GM19463 (cell line): ENCODE data around the gene ANO4.
"Not testable (repeated sequence)": the region's sequence is repeated elsewhere in the genome, so short reads cannot be mapped to it uniquely, and the experiment has no call there.

Experiments used
- ATAC-seq: cut with Tn5 transposase; IDR thresholded peaks from one replicate; pipeline ENCODE4 v1.9.1; 2021; ENCODE audit warnings: mild to moderate bottlenecking, moderate library complexity; ENCODE audit not compliant: unreplicated experiment

Gene ANO4

DNA sequence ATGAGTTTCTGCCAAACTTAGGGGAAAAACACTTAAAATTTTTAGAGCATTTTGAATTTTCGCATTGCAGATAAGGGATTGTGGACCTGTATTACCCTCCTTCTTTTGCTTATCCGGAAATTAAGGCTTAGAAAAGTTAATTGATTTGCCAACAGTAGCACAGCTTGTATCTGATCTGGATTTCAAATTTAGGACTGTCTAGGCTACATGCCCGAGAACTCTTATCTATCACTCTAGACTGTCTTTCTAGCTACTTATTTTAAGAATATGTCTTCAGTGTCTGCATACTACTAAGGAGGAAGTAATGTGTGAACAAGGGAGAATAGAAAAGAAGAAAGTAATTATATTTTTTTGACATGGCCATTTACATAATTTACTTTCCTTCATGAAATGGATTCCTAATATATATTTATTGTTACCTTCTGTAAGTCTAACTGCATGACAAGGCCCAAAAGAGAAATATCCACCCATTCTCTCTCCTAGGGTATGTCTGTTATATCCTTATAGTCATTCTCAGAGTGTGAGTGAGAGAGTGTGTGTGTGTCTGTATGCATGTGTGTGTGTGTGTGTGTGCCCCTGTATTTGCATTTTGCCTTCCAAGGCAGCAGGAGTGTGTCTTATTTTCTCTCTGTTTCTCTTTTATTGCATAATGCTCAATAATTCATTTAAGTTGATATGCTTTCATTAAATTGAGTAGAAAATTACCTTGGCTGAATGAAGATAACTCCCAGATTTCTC lies 283.4 kb downstream of the ANO4 start:
- ATAC-seq: no peak

DNA sequence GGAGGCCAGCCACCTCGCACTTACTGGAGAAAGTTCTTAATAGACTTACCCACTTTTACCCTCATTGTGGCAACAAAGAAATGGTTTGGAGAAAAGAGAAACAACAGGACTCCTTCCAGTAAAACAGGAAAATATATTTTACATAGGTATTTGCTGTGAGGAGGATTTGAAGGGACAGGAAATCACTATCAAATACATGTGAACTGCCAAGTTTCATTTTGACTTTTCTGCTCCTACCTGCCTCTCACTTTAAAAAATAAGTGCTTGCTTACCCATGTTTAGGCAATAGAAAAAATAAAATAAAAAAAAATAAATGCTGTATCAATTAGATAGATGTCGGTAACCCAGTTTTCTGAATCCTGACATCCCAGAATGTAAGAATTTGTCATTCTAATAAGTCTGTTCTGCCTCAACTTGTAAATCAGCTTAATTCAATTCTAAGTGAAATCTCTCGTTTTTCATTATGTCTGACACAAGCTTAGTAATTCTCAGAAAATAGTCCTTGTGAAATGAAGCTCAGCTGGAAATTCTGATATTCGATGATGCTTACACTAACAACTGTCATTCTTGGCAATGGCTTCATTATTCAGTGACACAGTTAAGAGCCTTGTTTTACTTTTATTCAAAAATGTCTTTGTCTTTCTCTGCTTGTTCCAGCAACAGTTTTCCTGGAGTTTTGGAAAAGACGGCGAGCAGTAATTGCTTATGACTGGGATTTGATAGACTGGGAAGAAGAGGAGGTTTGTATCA lies 284.1 kb downstream of the ANO4 start:
- no peak for ATAC-seq

DNA sequence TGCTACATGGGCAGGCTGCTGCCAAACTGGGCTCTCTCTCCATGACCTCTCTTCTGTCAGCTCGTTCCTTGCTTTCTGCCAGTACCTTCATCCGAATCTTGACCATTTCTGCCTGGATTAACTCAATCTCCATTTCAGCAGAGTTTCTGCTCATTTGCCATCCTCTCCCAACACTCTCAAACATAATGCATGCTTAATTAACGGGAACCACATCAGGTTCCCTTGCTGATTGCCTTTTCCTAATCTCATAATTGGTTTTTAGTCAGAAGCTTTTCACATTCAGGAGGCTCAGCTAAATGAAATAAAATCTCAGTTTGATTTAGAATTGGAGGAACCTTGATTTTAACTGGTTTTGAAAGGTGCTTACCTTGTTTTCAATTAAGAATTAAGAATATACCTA lies 288.1 kb downstream of the ANO4 start:
- no peak for ATAC-seq

DNA sequence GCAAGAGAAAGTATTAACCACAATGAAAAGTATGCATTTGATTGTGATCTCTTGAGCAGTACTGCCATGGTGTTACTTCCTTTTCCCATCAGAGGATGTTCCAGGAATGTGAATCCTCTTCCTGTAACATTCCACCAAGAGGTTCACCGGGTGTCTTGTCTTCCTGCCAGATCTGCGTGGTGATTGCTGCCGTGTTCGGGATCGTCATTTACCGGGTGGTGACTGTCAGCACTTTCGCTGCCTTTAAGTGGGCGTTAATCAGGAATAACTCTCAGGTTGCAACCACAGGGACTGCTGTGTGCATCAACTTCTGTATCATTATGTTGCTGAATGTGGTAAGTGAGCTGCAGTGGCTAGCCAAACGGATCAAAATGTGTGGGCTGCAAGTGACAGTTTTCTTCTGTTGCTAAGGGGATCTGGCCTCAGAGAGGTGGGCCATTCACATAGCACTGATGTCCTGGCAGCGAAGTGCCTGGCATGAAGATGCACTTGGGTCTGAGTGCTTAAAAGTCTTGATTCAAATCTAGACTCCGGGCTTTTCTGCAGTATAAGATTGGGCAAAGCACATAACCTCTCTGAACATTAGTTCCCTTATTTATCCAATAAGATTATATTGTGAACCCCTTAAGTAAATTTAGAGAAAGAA lies 292.0 kb downstream of the ANO4 start:
- ATAC-seq: no peak

DNA sequence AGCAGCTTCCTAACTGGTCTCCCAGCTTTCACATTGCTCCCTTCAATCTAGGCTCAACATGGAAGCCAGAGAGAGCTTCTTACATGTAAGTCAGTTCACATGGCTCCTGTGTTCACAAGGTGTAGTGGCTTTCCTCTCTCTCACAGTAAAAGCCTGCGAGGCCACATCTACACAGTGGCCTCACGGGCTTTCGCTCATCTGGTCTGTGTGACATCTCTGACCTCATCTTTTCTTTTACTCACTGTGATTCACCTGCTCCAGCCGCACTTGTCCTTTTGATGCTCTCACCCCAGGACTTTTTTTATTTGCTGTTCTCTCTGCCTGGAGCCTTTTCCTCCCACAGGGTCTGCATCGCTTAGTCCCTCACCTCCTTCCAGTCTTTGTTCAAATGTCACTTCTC lies 293.3 kb downstream of the ANO4 start:
- ATAC-seq: no peak

DNA sequence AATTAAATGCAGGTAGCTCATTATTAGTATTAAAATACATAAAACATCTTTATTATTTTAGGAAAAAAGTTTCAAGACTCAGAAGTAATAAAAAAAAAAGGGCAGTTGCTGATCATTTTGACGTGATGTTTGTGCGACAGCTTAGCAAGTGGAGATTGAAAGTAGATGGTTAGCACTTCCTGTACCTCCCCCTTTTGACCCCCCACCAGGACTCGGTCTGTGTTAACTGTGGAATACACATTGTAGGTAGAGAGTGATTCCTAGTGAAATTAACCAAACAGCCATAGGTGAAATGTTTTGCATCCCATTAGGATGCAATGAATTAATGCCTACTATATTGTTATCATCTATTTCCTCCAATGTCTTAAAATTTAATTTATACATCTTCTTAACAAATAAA lies 294.7 kb downstream of the ANO4 start:
- ATAC-seq: no peak

DNA sequence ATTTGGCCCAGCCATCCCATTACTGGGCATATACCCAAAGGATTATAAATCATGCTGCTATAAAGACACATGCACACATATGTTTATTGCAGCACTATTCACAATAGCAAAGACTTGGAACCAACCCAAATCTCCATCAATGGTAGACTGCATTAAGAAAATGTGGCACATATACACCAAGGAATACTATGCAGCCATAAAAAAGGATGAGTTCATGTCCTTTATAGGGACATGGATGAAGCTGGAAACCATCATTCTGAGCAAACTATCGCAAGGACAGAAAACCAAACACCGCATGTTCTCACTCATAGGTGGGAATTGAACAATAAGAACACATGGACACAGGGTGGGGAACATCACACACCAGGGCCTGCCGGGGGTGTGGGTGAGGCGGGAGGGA lies 295.6 kb downstream of the ANO4 start:
- not testable (repeated sequence) for ATAC-seq

DNA sequence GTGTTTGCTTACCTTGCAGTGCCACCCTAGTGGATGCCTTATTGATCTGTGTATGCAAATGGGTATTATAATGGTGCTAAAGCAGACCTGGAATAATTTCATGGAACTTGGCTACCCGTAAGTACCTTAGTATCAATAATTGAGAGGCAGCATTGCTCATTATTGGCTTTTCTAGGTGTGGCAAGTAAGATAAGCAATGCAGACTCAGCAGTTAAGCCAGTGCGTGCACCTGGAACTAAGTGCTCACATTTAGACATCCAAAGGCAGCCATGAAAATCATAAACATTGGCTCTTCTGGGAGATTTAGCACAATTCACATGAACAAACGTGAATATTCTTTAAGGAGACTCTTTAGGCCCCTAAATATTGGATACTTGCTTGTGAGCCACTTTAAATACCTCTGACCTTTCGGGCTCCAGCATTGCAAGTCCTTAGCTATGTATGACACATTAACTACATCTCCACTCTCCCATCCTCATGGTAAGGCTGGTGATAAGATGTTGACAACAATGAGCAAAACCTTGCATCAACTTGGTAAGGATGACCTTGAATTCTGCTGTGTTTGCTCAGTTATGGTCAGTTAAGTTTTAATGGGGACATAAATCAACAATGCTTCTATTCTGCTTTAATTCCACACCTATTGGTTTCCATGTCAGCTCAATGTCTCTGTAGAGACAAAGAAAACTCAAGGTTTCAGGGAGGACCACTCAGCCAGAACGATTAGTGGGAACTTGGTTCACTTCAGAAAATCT lies 303.4 kb downstream of the ANO4 start:
- no peak for ATAC-seq

DNA sequence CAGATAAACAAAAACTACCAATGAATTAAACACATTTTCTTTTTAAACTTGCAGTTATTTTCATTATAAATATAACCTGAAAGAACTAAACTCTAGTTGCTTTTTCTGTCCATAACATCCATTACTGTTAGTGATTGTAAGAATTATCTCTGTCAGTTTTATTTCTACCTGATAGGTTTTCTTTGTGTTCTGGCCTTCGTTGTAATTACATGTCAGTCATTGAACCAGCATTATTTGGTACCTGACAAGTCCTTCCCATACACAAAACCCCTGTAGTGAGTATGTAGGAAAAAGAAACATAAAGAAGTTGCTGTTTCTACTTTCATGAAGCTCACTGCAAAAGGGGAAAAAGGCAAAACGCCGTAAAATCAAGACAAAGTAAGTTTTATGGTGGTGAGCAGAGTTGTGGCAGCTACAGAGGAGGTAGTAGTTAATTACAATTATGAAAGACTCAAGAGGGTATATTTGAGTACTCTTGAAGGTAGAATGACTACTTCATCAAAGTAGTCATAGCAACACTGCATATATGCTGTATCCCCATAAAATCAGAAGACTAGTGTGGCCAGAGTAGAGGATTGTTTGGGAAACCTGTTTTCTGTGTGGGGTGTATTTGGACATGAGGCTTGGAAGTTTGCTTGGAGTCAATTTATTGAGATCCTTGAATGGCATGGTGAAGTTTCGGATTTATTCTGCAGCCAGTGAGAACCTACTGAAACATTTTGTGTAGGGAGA lies 312.6 kb downstream of the ANO4 start:
- ATAC-seq: no peak

DNA sequence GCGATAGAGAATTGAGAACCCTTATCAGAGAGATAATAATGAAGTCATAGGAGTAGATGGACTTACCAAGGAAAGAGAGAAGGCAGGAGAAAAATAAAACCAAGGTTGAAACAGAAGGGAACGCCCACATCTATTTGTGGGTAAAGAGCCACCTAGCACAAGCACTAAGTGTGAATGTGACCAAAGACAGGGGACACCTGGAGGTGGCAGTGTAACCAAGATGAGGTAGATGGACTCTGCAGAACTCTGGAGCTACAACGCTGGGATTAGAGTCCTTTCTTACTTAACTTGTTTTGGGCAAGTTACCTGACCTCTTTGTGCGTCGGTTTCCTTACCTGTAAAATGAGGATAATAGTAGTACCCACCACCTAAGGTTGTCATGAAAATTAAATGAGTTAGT lies 313.6 kb downstream of the ANO4 start:
- no peak for ATAC-seq

DNA sequence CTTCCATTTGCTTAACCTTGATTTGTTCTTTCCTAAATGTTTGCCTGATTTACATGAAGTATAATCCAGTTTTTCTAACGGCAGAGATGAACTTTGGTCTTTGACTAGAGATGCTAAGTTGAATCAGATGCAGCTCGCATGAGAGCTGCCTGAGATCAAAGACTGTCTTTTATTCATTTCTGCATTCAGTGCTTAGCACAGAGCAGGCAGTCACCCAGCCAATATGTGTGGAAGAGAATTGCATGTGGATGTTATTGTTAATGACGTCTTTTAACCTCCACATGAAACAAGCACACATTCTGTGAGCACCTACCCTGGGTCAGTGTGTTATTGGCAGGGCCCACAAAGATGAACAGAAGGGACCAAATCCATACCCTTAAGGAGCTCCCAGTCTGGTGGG lies 316.3 kb downstream of the ANO4 start:
- no peak for ATAC-seq

DNA sequence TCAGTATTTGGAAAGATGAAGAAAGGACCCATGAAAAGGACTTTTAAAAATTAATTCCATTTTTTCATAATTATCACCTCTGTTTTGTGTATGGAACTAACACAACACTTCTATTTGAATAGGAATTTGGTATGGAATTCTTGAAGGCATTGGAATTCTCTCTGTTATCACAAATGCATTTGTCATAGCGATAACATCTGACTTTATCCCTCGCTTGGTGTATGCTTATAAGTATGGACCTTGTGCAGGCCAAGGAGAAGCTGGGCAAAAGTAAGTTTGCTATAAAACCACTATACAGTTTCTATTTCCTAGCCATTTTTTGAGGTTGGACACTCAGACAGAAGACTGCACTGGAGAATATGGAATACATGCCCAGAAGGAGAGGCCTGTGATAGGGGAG lies 316.9 kb downstream of the ANO4 start:
- ATAC-seq: no peak

DNA sequence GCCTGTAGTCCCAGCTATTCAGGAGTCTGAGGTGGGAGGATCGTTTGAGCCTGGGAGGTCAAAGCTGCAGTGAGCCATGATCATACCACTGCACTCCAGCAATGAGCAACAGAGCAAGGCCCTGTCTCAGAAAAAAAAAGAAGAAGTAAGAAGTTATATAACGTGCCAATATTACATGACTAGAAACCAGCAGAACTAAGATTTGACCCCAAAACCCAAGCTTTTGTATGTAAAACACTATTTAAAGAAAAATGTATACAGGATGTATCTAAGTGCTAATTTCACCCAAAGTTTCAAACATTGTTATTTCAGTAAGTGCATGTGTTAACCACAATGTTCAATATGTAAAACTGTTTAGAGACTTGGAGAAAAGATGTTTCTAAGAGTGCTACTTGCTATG lies 320.8 kb downstream of the ANO4 start:
- no peak for ATAC-seq

DNA sequence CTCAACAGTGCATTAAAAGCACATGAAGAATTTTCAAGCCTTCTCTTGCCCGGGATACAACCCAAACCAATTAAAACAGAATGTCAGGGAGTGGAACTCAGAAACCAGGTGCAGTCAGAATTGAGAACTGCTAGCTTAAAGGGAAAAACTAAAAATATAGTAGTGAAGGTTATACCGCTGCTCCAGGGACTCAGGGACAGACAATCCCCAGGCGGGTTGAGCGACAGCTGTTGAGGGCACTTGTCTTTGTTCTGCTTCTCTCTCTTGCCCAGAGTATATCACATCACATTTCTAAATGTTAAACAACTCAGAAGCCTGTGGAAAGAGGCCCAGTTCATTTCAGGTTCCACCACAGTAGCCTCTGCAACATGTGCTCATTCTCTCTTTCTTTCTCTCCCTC lies 322.3 kb downstream of the ANO4 start:
- no peak for ATAC-seq

DNA sequence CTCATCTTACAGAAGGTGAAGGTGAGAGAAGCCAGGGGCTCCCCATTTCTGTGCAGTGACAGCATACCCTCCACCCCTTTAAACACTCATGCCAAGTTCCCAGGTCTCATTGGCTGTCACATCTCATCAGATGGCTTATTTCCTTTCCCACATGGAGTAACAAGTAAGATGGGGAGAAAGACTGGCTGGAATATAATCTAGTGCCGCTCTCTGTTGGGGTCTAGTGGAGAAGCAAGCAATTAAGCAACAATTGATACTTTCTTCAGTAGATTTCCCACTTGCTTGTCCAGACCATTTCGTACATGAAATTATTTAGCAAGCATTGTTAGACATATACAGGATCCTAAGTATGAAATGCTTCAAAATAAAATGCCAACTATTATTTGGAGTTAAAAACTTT lies 323.3 kb downstream of the ANO4 start:
- no peak for ATAC-seq

DNA sequence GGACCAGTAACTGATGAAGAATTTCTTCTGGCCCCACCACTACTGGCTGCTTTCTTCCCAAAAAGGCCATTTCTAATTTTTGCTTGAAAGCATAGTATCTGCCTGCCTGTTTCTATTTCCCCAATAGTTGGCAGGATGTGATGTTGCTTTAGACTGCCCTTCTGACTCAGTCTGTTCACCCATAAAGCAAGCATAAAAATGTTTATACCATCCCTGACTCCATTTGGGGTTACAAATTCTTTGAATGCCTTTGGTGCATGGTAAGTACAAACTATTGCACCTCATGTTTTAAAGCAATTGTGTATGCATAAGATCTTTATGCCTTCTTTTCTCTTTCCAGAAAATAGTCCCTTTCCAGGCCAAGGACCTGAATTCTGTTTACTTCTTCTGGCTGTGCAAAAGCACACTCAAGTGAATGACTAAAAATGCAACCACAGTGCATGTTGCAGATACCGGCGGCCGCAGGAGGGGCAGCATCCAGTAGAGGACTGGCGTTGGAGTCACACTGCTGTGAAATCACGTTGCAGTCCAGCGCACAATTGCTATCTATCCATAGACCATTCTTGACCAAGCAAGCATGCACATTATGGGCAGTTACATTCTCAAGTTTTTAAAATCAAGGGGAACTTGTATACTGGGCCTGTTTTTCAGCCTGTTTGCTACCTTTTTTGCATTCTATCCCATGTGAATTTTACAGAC lies 333.1 kb downstream of the ANO4 start:
- ATAC-seq: no peak

DNA sequence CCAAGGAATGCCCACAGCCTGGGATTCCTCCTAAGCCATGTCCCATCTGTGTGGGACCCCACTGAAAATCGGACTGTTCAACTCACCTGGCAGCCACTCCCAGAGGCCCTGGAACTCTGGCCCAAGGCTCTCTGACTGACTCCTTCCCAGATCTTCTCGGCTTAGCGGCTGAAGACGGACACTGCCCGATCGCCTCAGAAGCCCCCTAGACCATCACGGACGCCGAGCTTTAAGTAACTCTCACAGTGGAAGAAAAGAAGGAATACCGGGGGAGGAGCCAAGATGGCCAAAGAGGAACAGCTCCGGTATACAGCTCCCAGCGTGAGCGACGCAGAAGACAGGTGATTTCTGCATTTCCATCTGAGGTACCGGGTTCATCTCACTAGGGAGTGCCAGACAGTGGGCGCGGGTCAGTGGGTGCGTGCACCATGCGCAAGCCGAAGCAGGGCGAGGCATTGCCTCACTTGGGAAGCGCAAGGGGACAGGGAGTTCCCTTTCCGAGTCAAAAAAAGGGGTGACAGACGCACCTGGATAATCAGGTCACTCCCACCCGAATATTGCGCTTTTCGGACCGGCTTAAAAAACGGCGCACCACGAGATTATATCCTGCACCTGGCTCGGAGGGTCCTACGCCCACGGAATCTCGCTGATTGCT lies 351.3 kb downstream of the ANO4 start:
- not testable (repeated sequence) for ATAC-seq

DNA sequence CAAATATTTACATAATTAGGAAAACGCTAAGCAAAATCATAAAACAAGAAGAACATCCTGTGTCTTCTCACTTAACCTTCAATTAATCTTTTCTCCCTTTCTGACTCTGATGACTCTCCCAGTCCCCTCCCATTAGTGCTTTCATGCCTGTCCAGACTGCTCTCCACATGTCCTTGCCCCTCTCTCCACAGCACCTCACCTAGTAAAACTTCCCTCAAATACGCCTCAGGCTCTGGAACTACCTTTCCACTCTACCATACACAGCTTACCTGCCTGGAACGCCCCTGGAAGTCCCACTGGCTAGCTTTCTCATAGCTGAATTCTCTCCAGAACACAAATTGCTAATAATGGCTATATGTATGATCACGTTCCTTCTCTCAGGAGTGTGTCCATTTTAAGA lies 370.7 kb downstream of the ANO4 start:
- no peak for ATAC-seq

DNA sequence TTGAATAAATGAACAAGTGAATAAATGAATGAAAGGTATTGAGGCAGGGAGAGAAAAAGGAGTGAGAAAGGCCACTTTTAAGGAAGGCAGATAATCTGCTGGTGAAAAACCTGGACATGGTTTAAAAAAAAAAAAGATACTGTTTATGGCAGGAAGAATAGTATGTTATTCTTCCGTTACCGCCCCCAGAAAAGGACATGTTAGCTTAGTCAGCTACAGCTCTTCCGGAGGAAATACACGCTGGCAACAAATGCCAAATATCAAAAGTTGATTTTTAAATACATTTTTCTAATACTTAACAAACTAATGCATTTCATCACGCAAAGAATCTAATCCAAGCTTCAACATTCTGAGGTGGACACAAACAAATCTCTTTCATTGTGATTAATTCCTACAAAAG lies 372.3 kb downstream of the ANO4 start:
- ATAC-seq: no peak

DNA sequence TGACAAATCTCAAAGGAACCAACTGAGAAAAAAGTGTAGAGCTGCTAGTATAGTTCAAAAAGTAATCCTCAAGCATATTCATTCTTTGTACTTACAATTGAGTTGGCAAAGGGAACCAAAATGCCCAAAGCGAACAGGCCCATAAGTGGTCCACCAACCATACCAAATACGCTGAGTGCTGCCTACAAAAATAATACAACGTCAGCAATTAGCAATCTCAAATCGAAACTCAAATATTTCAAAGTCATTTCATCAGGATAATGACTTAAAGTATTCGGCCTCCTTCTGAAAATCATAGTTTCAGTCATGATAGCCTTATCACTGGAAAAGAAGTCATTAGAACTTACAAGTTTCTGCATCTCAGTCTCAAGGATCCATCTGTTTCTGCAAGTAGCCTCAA lies 373.4 kb downstream of the ANO4 start:
- ATAC-seq: no peak
